ENCODE results near the gene SLC4A4.

GRCh38 chr4:71584585-71584984, 245.8 kb downstream of the SLC4A4 start:
- TF ChIP-seq CTCF (IDR thresholded peaks at IDR 0.05; ENCODE audit: poor library complexity) (no peak), EZH2 (IDR thresholded peaks at IDR 0.05; ENCODE audit: borderline replicate concordance) (no peak), EZH2phosphoT487 (IDR thresholded peaks at IDR 0.05; ENCODE audit: low read depth, severe bottlenecking, unreplicated experiment) (no peak)
